Kidney (tissue), 14 donors: Measurements from ENCODE around the gene RXRA. TPM values are rescaled to one million over a fixed set of nuclear protein-coding genes. Genes with fewer than 3 reads are reported as not detected.

Experiments used
- DNase-seq, 5 donors: peaks; one replicate each; pipeline ENCODE4 v3.0.0-alpha.2; 2013 to 2020
- FAIRE-seq: peaks from 2 replicates; lab custom pipeline; 2012; peaks lifted over from hg19 to GRCh38; lab: Jason Lieb, UNC
- H3K27ac ChIP-seq, 2 donors: one replicate each; pipeline ENCODE4 v1.7.0; 2013; ENCODE audit warnings: low read depth in 2 of 2, low read length in 2 of 2, inconsistent platforms in 1 of 2
- H3K27me3 ChIP-seq: one replicate; pipeline ENCODE4 v1.7.1; 2013; ENCODE audit warnings: low read length, inconsistent platforms; ENCODE audit not compliant: control insufficient read depth, insufficient read depth
- H3K36me3 ChIP-seq, 3 donors: one replicate each; pipeline versions ENCODE4 v1.7.0 to v1.7.1; 2013; ENCODE audit warnings: low read length in 3 of 3, control low read depth in 1 of 3, inconsistent platforms in 1 of 3; ENCODE audit not compliant: insufficient read depth in 3 of 3, control insufficient read depth in 2 of 3
- H3K4me1 ChIP-seq, 3 donors: one replicate each; pipeline versions ENCODE4 v1.7.0 to v1.7.1; 2013; ENCODE audit warnings: low read length in 3 of 3, inconsistent platforms in 1 of 3, low read depth in 1 of 3; ENCODE audit not compliant: control insufficient read depth in 2 of 3, insufficient read depth in 2 of 3
- H3K4me3 ChIP-seq, 3 donors: one replicate each; pipeline versions ENCODE4 v1.7.0 to v1.8.1; 2013; ENCODE audit warnings: low read length in 3 of 3, control low read depth in 1 of 3, inconsistent platforms in 1 of 3
- H3K9ac ChIP-seq, 3 donors: one replicate each; pipeline versions ENCODE4 v1.7.0 to v1.7.1; 2013; ENCODE audit warnings: low read length in 3 of 3, control low read depth in 1 of 3, inconsistent platforms in 1 of 3
- H3K9me3 ChIP-seq, 3 donors: one replicate each; pipeline versions ENCODE4 v1.7.0 to v1.7.1; 2013; ENCODE audit warnings: low read length in 3 of 3, control low read depth in 1 of 3, inconsistent platforms in 1 of 3; ENCODE audit not compliant: control insufficient read depth in 2 of 3, insufficient read depth in 1 of 3
- CTCF ChIP-seq: IDR thresholded peaks from 3 replicates; pipeline ENCODE4 v1.5.1; 2012; ENCODE audit warnings: mild to moderate bottlenecking, moderate library complexity, borderline replicate concordance; ENCODE audit not compliant: insufficient read depth; ENCODE audit errors: extremely low read depth
- intact Hi-C: fragments of 100-400 bp; cut with DNase I; formaldehyde crosslinking; loops from one replicate; pipeline ENCODE4 v1.11.1; 2022
- polyA plus RNA-seq: library from polyadenylated mRNA; stranded (reverse); fragments of 350-450 nt; fragmentation: Illumina TruSeq; extraction: RNeasy Lipid Tissue Mini Kit (QIAGEN cat#74804); gene quantifications from one replicate; pipeline ENCODE4 v1.2.3, GENCODE V29; 2014; ENCODE audit warnings: low read depth, low replicate concordance; ENCODE audit not compliant: insufficient read depth
- total RNA-seq: library from RNA; stranded (reverse); fragmentation: NEBNext Ultra II Directional; extraction: Animal tissue kit (Norgen Biotek cat#: 25700); gene quantifications from one replicate; pipeline ENCODE4 v1.2.1, GENCODE V29; 2021
- donor health status: control.
- donor health status: control.
- donor health status: control.
- donor health status: control.
- donor health status: control.
- donor health status: DM: yes; HTN: yes; CAD: no.
- donor health status: Normal renal cell carcinoma (clear cell type).

RXRA gene
- total and polyA plus RNA-seq, 2 donors from 2014 or later = 24.0 to 49.5 TPM

- Histone ChIP-seq H3K27ac (no peak overlapping the region), H3K27me3 (no peaks in the 10 kb centered on the region), H3K9ac (no peak overlapping the region), H3K36me3 (no peaks in the 10 kb centered on the region), H3K4me3 (no peak overlapping the region), H3K4me1 (peaks cover 0 to 7% (median 0%) of the 10 kb centered on the region in 3 donors), H3K9me3 (peaks cover 0 to 4% (median 0%) of the 10 kb centered on the region in 3 donors)
- DNase-seq (no peak), FAIRE-seq (no peak)
- intact Hi-C loops = no loop called here
- no peak for TF ChIP-seq CTCF
Observed at GRCh38 chr9:134452728-134453127, 126.5 kb downstream of the RXRA start.

- peaks cover 0 to 7% (median 0%) of the 10 kb centered on the region in 3 donors for H3K4me1 ChIP-seq
- H3K9ac ChIP-seq = no peak overlapping the region
- peaks cover 0 to under 1% (median 0%) of the 10 kb centered on the region in 3 donors for H3K9me3 ChIP-seq
- H3K4me3 ChIP-seq = no peak overlapping the region
- DNase-seq = no peak
- FAIRE-seq = no peak
- no peaks in the 10 kb centered on the region for H3K27me3 ChIP-seq
- intact Hi-C loops = no loop called here
- no peak overlapping the region for H3K27ac ChIP-seq
- H3K36me3 ChIP-seq = no peaks in the 10 kb centered on the region
- no peak for TF ChIP-seq CTCF
Observed at GRCh38 chr9:134453776-134454475, 127.7 kb downstream of the RXRA start.

GRCh38 chr9:134454476-134454857 is 128.2 kb downstream of the RXRA start:
- DNase-seq (no peak), FAIRE-seq (no peak)
- peaks cover 0 to 7% (median 0%) of the 10 kb centered on the region in 3 donors for H3K4me1 ChIP-seq
- H3K27ac ChIP-seq = no peak overlapping the region
- intact Hi-C loops = no loop called here
- no peaks in the 10 kb centered on the region for H3K36me3 ChIP-seq
- no peak for TF ChIP-seq CTCF
- H3K9ac ChIP-seq = no peak overlapping the region
- no peaks in the 10 kb centered on the region for H3K27me3 ChIP-seq
- no peaks in the 10 kb centered on the region for H3K9me3 ChIP-seq
- no peak overlapping the region for H3K4me3 ChIP-seq
